Nephron (organoid): ENCODE results near the gene BNIP5.
A peak's percentile ranks its signal among the peaks of the same experiment; 100 is the strongest.

Experiments used
- H3K27ac Mint-ChIP-seq, 3 experiments: 2 replicates each; pipeline ENCODE4 v1.8.0; 2020; ENCODE audit warnings: mixed read lengths in 3 of 3, mild to moderate bottlenecking in 2 of 3, moderate library complexity in 1 of 3
- H3K27me3 Mint-ChIP-seq: 2 replicates; pipeline ENCODE4 v1.8.0; 2021; ENCODE audit warnings: low read depth, mild to moderate bottlenecking, moderate library complexity, mixed read lengths
- H3K36me3 Mint-ChIP-seq: 2 replicates; pipeline ENCODE4 v1.8.0; 2020; ENCODE audit warnings: low read depth, mixed read lengths
- H3K4me1 Mint-ChIP-seq: 2 replicates; pipeline ENCODE4 v1.8.0; 2020; ENCODE audit warnings: mixed read lengths
- H3K4me3 Mint-ChIP-seq, 3 experiments: 2 replicates each; pipeline ENCODE4 v1.8.0; 2020; ENCODE audit warnings: mild to moderate bottlenecking in 3 of 3, mixed read lengths in 3 of 3, moderate library complexity in 2 of 3
- H3K9me3 Mint-ChIP-seq: 2 replicates; pipeline ENCODE4 v1.8.0; 2020; ENCODE audit warnings: mixed read lengths
- TF ChIP-seq, protein P1 (sequence below), 3 experiments: fragments of 200-600 bp; sonication (generic); IDR thresholded peaks; one replicate each; pipeline ENCODE4 v1.5.0; 2021; ENCODE audit warnings: antibody characterized with exemption in 3 of 3; ENCODE audit not compliant: unreplicated experiment in 3 of 3

BNIP5 gene

DNA sequence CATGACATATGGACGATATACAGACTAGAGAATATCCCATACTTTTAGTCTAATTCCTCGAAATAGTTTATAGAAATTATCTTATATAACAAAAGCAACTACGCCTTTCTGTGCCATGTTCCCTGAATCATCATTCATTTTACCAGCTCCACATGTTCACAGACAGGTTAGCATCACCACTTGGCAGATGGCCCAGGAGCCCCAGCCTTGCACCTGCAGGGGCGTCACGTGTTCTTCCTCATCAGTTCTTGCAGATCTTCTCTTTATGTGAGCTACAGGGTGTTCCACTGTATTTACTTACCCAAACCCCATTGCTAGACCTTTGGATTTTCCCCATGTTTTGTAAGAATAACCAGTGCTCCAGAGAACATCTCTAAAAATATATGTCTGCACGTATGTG is 12.6 kb upstream of the BNIP5 start:
- Mint-ChIP-seq H3K27me3 (peaks cover 12% of the 10 kb centered on the region), H3K9me3 (peaks cover 7% of the 10 kb centered on the region), H3K4me3 (no peak overlapping the region), H3K4me1 (peaks cover 37% of the 10 kb centered on the region), H3K27ac (peak overlapping the region in 1 of 3 experiments; percentile 95), H3K36me3 (peaks cover 4% of the 10 kb centered on the region)
- TF ChIP-seq, protein P1, sequence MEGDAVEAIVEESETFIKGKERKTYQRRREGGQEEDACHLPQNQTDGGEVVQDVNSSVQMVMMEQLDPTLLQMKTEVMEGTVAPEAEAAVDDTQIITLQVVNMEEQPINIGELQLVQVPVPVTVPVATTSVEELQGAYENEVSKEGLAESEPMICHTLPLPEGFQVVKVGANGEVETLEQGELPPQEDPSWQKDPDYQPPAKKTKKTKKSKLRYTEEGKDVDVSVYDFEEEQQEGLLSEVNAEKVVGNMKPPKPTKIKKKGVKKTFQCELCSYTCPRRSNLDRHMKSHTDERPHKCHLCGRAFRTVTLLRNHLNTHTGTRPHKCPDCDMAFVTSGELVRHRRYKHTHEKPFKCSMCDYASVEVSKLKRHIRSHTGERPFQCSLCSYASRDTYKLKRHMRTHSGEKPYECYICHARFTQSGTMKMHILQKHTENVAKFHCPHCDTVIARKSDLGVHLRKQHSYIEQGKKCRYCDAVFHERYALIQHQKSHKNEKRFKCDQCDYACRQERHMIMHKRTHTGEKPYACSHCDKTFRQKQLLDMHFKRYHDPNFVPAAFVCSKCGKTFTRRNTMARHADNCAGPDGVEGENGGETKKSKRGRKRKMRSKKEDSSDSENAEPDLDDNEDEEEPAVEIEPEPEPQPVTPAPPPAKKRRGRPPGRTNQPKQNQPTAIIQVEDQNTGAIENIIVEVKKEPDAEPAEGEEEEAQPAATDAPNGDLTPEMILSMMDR (IDR thresholded peaks at IDR 0.05; ENCODE audit: unreplicated experiment in 3 of 3): no peak

DNA sequence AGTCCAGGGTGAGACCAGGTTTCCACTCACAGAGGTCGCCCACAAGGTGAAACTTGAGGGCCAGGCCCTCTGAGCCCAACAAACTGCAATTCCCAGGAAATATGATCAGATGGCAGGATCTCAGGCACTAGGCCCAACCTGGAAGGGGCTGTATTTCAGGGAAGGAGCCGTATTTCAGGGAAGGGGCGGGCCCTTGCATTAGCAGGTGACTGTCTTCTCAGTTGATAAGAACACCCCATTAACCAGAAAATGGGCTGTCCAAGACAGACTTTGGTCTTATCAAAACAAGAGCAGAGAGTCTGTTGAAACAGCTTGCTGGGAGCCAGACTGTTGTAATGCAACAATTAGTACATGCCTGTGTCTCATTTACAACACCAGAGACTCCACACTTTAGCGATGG is 10.9 kb upstream of the BNIP5 start:
- Mint-ChIP-seq H3K4me3 (no peak overlapping the region), H3K9me3 (no peaks in the 10 kb centered on the region), H3K4me1 (peaks cover 31% of the 10 kb centered on the region), H3K36me3 (no peaks in the 10 kb centered on the region), H3K27ac (no peak overlapping the region), H3K27me3 (peaks cover 12% of the 10 kb centered on the region)
- TF ChIP-seq, protein P1 (IDR thresholded peaks at IDR 0.05; ENCODE audit: unreplicated experiment in 3 of 3): no peak

DNA sequence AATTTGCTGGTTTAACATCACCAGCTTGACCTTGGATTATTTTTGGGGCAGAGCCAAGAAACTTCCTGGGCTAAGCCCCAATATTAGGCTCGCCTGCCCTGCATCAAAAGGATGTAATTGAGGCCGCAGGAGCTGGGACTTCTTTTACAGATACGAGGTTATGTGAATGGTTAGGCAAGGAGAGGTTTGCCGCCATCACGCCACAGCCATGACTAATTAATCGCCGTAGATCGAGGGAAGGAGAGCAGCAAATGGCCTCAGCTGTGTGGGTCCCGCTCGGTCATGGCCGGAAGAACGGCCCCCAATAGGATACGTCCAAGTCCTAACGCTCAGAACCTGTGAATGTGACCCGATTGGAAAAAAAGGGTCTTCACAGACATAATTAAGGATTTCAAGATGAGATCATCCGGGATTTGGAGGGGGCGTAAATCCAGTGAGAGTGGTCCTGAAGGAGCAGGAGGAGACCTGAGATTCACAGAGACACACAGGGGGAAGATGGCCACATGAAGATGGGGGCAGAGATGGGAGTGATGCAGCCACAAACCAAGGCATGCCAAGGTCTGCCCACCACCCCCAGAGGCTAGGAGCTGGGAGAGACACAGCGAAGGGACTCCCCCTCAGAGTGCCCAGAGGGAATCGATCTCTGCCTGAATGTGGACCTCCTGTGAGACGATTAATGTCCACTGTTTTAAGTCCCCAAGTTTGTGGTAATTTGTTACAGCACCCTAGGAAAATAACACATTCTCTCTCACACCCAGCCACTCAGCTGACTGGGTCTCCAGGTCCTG is 10.0 kb upstream of the BNIP5 start:
- peak overlapping the region in 1 of 3 experiments; percentile 85 for H3K27ac Mint-ChIP-seq
- no peaks in the 10 kb centered on the region for H3K9me3 Mint-ChIP-seq
- H3K27me3 Mint-ChIP-seq: peaks cover 18% of the 10 kb centered on the region
- peaks cover 30% of the 10 kb centered on the region for H3K4me1 Mint-ChIP-seq
- TF ChIP-seq, protein P1 (IDR thresholded peaks at IDR 0.05; ENCODE audit: unreplicated experiment in 3 of 3): no peak
- H3K36me3 Mint-ChIP-seq: no peaks in the 10 kb centered on the region
- no peak overlapping the region for H3K4me3 Mint-ChIP-seq

DNA sequence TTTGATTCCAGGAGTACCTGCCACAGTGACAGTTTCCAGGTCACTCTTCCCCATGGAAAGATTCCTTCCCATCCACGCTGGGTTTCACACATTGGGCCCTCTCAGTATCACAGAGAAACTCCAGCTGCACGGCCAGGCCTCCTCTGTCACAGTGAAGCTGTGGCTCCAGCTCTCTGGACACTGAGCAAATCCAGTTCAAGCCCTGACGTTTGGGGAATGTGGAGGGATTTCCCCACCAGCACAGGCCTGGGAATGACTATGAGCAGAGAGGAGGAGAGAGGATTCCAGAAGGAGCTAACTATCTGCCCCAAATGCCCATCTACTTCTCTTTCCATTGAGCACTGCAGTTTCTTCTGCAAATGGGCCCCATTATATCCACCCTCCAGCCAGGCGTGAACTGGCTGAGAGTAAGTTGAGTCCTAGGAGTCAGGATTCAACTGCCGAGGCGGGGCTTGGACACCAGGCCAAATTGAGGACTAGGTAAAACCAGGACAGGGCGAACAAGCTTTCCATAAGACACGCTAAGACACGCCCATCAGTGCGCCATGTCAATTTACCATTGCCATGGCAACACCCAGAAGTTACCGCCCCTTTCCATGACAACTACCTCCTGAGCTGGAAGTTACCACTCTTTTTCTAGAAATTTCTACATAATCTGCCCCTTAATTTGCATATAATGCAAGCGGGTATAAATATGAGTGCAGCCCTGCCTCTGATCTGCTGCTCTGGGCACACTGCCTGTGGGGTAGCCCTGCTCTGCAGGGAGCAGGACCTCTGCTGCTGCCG is 9.2 kb upstream of the BNIP5 start:
- Mint-ChIP-seq H3K9me3 (no peaks in the 10 kb centered on the region), H3K27ac (peak overlapping the region in 1 of 3 experiments; percentile 85), H3K4me1 (peaks cover 24% of the 10 kb centered on the region), H3K36me3 (no peaks in the 10 kb centered on the region), H3K4me3 (no peak overlapping the region), H3K27me3 (peaks cover 20% of the 10 kb centered on the region)
- TF ChIP-seq, protein P1 (IDR thresholded peaks at IDR 0.05; ENCODE audit: unreplicated experiment in 3 of 3): no peak

DNA sequence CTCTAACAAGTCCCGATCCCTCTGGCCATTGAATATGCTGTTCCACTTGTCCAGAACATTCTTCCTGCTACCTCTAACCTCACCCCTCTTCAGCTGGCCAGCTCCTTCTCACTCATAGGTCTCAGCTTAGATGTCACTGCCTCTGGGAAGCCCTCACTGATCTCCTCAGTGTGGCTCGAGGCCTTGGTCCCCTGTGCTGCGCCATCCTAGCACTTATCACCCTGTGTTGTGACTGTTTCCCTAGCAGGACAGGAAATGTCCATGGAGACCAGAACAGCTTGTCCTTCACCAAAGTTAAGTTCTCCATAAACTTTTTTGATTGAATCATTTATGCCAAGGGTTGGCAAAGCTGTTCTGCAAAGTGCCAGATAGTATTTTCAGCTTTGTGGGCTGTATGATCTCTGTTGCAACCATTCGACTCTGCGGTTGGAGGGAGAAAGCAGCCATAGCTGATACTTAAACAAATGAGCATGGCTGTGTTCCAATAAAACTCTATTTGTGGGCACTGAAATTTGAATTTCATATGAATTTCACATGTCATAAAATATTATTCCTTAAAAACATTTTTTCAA is 6.5 kb upstream of the BNIP5 start:
- TF ChIP-seq, protein P1 (IDR thresholded peaks at IDR 0.05; ENCODE audit: unreplicated experiment in 3 of 3): no peak
- H3K27ac Mint-ChIP-seq: no peak overlapping the region
- H3K4me3 Mint-ChIP-seq: no peak overlapping the region
- H3K27me3 Mint-ChIP-seq: peaks cover 40% of the 10 kb centered on the region
- no peaks in the 10 kb centered on the region for H3K36me3 Mint-ChIP-seq
- H3K4me1 Mint-ChIP-seq: peaks cover 33% of the 10 kb centered on the region
- no peaks in the 10 kb centered on the region for H3K9me3 Mint-ChIP-seq
